ENCODE measurements around the gene TPM1. TPM values are rescaled to one million over a fixed set of nuclear protein-coding genes. Genes with fewer than 3 reads are reported as not detected.

TPM1 gene
- total and polyA plus RNA-seq, 8 donors, result 230 to 2,605 (median 783) TPM

GRCh38 chr15:63077952-63078351 lies 35.4 kb downstream of the TPM1 start:
- 68 to 83% (median 78%) methylated on average over 6 of the region's 6 CpGs for WGBS, 5 donors
- TF ChIP-seq EP300 (IDR thresholded peaks at IDR 0.05) (no peak), CTCF (IDR thresholded peaks at IDR 0.05) (no peak), POLR2A (IDR thresholded peaks at IDR 0.05) (no peak), POLR2AphosphoS5 (IDR thresholded peaks at IDR 0.05) (no peak)
- H3K27me3 ChIP-seq, result no peaks in the 10 kb centered on the region
- H3K4me3 ChIP-seq, result no peak overlapping the region
- H3K36me3 ChIP-seq, result no peaks in the 10 kb centered on the region
- no peak for DNase-seq
- H3K27ac ChIP-seq, result no peak overlapping the region
- peaks cover 5 to 33% (median 19%) of the 10 kb centered on the region in 4 donors for H3K4me1 ChIP-seq
- no peaks in the 10 kb centered on the region for H3K9me3 ChIP-seq
- intact Hi-C loops (cut with DNase I; ENCODE audit: low total_unique reads), result no loop called here

- no peak for DNase-seq
- Histone ChIP-seq H3K4me3 (no peak overlapping the region), H3K9me3 (no peaks in the 10 kb centered on the region), H3K4me1 (peaks cover 0 to 18% (median 7%) of the 10 kb centered on the region in 4 donors), H3K36me3 (no peaks in the 10 kb centered on the region), H3K27me3 (no peaks in the 10 kb centered on the region), H3K27ac (no peak overlapping the region)
- 86 to 91% (median 88%) methylated on average over 12 to 13 of the region's 13 CpGs for WGBS, 5 donors
- TF ChIP-seq CTCF (IDR thresholded peaks at IDR 0.05) (no peak), POLR2AphosphoS5 (IDR thresholded peaks at IDR 0.05) (no peak)
- intact Hi-C loops (cut with DNase I; ENCODE audit: low total_unique reads), result loop anchor here (10.0 kb wide), 1 partner anchor 305 kb away; no protein-coding TSS in a partner anchor
Measured at GRCh38 chr15:63079947-63080626, 37.5 kb downstream of the TPM1 start.

- 85 to 94% (median 90%) methylated on average over 10 of the region's 10 CpGs for WGBS, 5 donors
- Histone ChIP-seq H3K27ac (no peak overlapping the region), H3K4me1 (peaks cover 0 to 11% (median 4%) of the 10 kb centered on the region in 4 donors), H3K9me3 (no peaks in the 10 kb centered on the region), H3K27me3 (no peaks in the 10 kb centered on the region), H3K36me3 (no peaks in the 10 kb centered on the region), H3K4me3 (no peak overlapping the region)
- intact Hi-C loops (cut with DNase I; ENCODE audit: low total_unique reads), result loop anchor here (10.0 kb wide), 1 partner anchor 306 kb away; no protein-coding TSS in a partner anchor
- TF ChIP-seq EP300 (IDR thresholded peaks at IDR 0.05) (no peak), POLR2AphosphoS5 (IDR thresholded peaks at IDR 0.05) (no peak), CTCF (IDR thresholded peaks at IDR 0.05) (no peak), POLR2A (IDR thresholded peaks at IDR 0.05) (no peak)
- no peak for DNase-seq
Measured at GRCh38 chr15:63080634-63081250, 38.2 kb downstream of the TPM1 start.

- DNase-seq, result no peak
- no peak overlapping the region for H3K27ac ChIP-seq
- no peak overlapping the region for H3K4me3 ChIP-seq
- intact Hi-C loops (cut with DNase I; ENCODE audit: low total_unique reads), result loop anchor here (10.0 kb wide), 1 partner anchor 308 kb away; no protein-coding TSS in a partner anchor
- H3K27me3 ChIP-seq, result no peaks in the 10 kb centered on the region
- H3K36me3 ChIP-seq, result no peaks in the 10 kb centered on the region
- no peaks in the 10 kb centered on the region for H3K9me3 ChIP-seq
- WGBS, 5 donors, result 58 to 73% (median 63%) methylated on average over 4 of the region's 4 CpGs
- no peaks in the 10 kb centered on the region for H3K4me1 ChIP-seq
- TF ChIP-seq CTCF (IDR thresholded peaks at IDR 0.05), result no peak
Measured at GRCh38 chr15:63082366-63082765, 39.8 kb downstream of the TPM1 start.
